ENCODE results near the gene TMEM266.

- TF ChIP-seq CTCF (conservative IDR thresholded peaks at IDR 0.05; ENCODE audit: low read length) (no peak), EZH2phosphoT487 (IDR thresholded peaks at IDR 0.05; ENCODE audit: borderline replicate concordance) (no peak)
Measured at GRCh38 chr15:76116138-76116885, 56.5 kb downstream of the TMEM266 start.
